ENCODE measurements around the gene TCEANC2.
"Not testable (repeated sequence)": the region's sequence is repeated elsewhere in the genome, so short reads cannot be mapped to it uniquely, and the experiment has no call there.

TCEANC2 gene

GRCh38 chr1:54012863-54013262 is 40.5 kb upstream of the TCEANC2 start:
- WGBS, 2 experiments (ENCODE audit: insufficient coverage in 2 of 2) = 84 to 86% methylated on average over 4 to 5 of the region's 8 CpGs
- Histone ChIP-seq H3K4me3 (ENCODE audit: extremely low read depth, insufficient read depth, low read length, poor library complexity, severe bottlenecking) (no peak overlapping the region), H3K36me3 (ENCODE audit: control insufficient read depth, insufficient read depth, low read length) (no peaks in the 10 kb centered on the region), H3K27ac (ENCODE audit: low read depth, low read length, severe bottlenecking) (no peak overlapping the region), H3K9me3 (ENCODE audit: control insufficient read depth, low read length) (no peaks in the 10 kb centered on the region), H3K4me1 (ENCODE audit: control insufficient read depth, insufficient read depth, low read length, poor library complexity, severe bottlenecking) (no peaks in the 10 kb centered on the region)

GRCh38 chr1:54013393-54014008 is 39.9 kb upstream of the TCEANC2 start:
- Histone ChIP-seq H3K4me3 (ENCODE audit: extremely low read depth, insufficient read depth, low read length, poor library complexity, severe bottlenecking) (no peak overlapping the region), H3K36me3 (ENCODE audit: control insufficient read depth, insufficient read depth, low read length) (no peaks in the 10 kb centered on the region), H3K27ac (ENCODE audit: low read depth, low read length, severe bottlenecking) (no peak overlapping the region), H3K9me3 (ENCODE audit: control insufficient read depth, low read length) (no peaks in the 10 kb centered on the region), H3K4me1 (ENCODE audit: control insufficient read depth, insufficient read depth, low read length, poor library complexity, severe bottlenecking) (no peaks in the 10 kb centered on the region)
- 80 to 96% methylated on average over 4 to 8 of the region's 8 CpGs for WGBS, 2 experiments (ENCODE audit: insufficient coverage in 2 of 2)

- H3K4me1 ChIP-seq (ENCODE audit: control insufficient read depth, insufficient read depth, low read length, poor library complexity, severe bottlenecking) = no peaks in the 10 kb centered on the region
- H3K27ac ChIP-seq (ENCODE audit: low read depth, low read length, severe bottlenecking) = no peak overlapping the region
- no peak overlapping the region for H3K4me3 ChIP-seq (ENCODE audit: extremely low read depth, insufficient read depth, low read length, poor library complexity, severe bottlenecking)
- H3K36me3 ChIP-seq (ENCODE audit: control insufficient read depth, insufficient read depth, low read length) = no peaks in the 10 kb centered on the region
- WGBS, 2 experiments (ENCODE audit: insufficient coverage in 2 of 2) = 67 to 70% methylated on average over 1 to 16 of the region's 17 CpGs
- no peaks in the 10 kb centered on the region for H3K9me3 ChIP-seq (ENCODE audit: control insufficient read depth, low read length)
Measured at GRCh38 chr1:54014009-54014629, 39.3 kb upstream of the TCEANC2 start.

- Histone ChIP-seq H3K4me1 (ENCODE audit: control insufficient read depth, insufficient read depth, low read length, poor library complexity, severe bottlenecking) (no peaks in the 10 kb centered on the region), H3K36me3 (ENCODE audit: control insufficient read depth, insufficient read depth, low read length) (no peaks in the 10 kb centered on the region), H3K27ac (ENCODE audit: low read depth, low read length, severe bottlenecking) (no peak overlapping the region), H3K4me3 (ENCODE audit: extremely low read depth, insufficient read depth, low read length, poor library complexity, severe bottlenecking) (no peak overlapping the region), H3K9me3 (ENCODE audit: control insufficient read depth, low read length) (no peaks in the 10 kb centered on the region)
- WGBS, 2 experiments (ENCODE audit: insufficient coverage in 2 of 2) = 60 to 69% methylated on average over 6 to 7 of the region's 8 CpGs
Measured at GRCh38 chr1:54016343-54017282, 36.8 kb upstream of the TCEANC2 start.

GRCh38 chr1:54017979-54018378 is 35.4 kb upstream of the TCEANC2 start, which contains the start of gene LDLRAD1:
LDLRAD1 (minus strand) TSS chr1:54018186; CDS start chr1:54018112, 74 bp downstream.
- H3K36me3 ChIP-seq (ENCODE audit: control insufficient read depth, insufficient read depth, low read length) = no peaks in the 10 kb centered on the region
- H3K27ac ChIP-seq (ENCODE audit: low read depth, low read length, severe bottlenecking) = no peak within 1 kb of the TSS
- no peak within 1 kb of the TSS for H3K4me3 ChIP-seq (ENCODE audit: extremely low read depth, insufficient read depth, low read length, poor library complexity, severe bottlenecking)
- H3K9me3 ChIP-seq (ENCODE audit: control insufficient read depth, low read length) = no peaks in the 10 kb centered on the region
- WGBS, 2 experiments (ENCODE audit: insufficient coverage in 2 of 2) = 47 to 60% methylated on average over 2 to 4 of the region's 6 CpGs
- no peaks in the 10 kb centered on the region for H3K4me1 ChIP-seq (ENCODE audit: control insufficient read depth, insufficient read depth, low read length, poor library complexity, severe bottlenecking)

GRCh38 chr1:54018635-54019034 is 34.8 kb upstream of the TCEANC2 start:
- Histone ChIP-seq H3K36me3 (ENCODE audit: control insufficient read depth, insufficient read depth, low read length) (no peaks in the 10 kb centered on the region), H3K4me1 (ENCODE audit: control insufficient read depth, insufficient read depth, low read length, poor library complexity, severe bottlenecking) (no peaks in the 10 kb centered on the region), H3K27ac (ENCODE audit: low read depth, low read length, severe bottlenecking) (no peak overlapping the region), H3K4me3 (ENCODE audit: extremely low read depth, insufficient read depth, low read length, poor library complexity, severe bottlenecking) (no peak overlapping the region), H3K9me3 (ENCODE audit: control insufficient read depth, low read length) (no peaks in the 10 kb centered on the region)
- 97 to 100% methylated on average over 2 to 3 of the region's 5 CpGs for WGBS, 2 experiments (ENCODE audit: insufficient coverage in 2 of 2)

GRCh38 chr1:54019562-54020176 is 33.7 kb upstream of the TCEANC2 start:
- WGBS, 2 experiments (ENCODE audit: insufficient coverage in 2 of 2) = 89 to 90% methylated on average over 9 of the region's 10 CpGs

GRCh38 chr1:54024358-54024757 is 29.1 kb upstream of the TCEANC2 start:
- H3K9me3 ChIP-seq (ENCODE audit: control insufficient read depth, low read length) = no peaks in the 10 kb centered on the region
- peaks cover 10% of the 10 kb centered on the region for H3K4me1 ChIP-seq (ENCODE audit: control insufficient read depth, insufficient read depth, low read length, poor library complexity, severe bottlenecking)
- H3K36me3 ChIP-seq (ENCODE audit: control insufficient read depth, insufficient read depth, low read length) = no peaks in the 10 kb centered on the region
- 88 to 100% methylated on average over 1 of the region's 2 CpGs for WGBS, 2 experiments (ENCODE audit: insufficient coverage in 2 of 2)
- no peak overlapping the region for H3K27ac ChIP-seq (ENCODE audit: low read depth, low read length, severe bottlenecking)
- H3K4me3 ChIP-seq (ENCODE audit: extremely low read depth, insufficient read depth, low read length, poor library complexity, severe bottlenecking) = no peak overlapping the region

More at GRCh38 chr1:54019562-54020176, 33.7 kb upstream of the TCEANC2 start:
- not testable (repeated sequence) for H3K27ac ChIP-seq (ENCODE audit: low read depth, low read length, severe bottlenecking); H3K4me1 ChIP-seq (ENCODE audit: control insufficient read depth, insufficient read depth, low read length, poor library complexity, severe bottlenecking); H3K9me3 ChIP-seq (ENCODE audit: control insufficient read depth, low read length); H3K4me3 ChIP-seq (ENCODE audit: extremely low read depth, insufficient read depth, low read length, poor library complexity, severe bottlenecking); H3K36me3 ChIP-seq (ENCODE audit: control insufficient read depth, insufficient read depth, low read length)

- no CpG with 5 or more reads among the region's 1 CpG for WGBS, 2 experiments (ENCODE audit: insufficient coverage in 2 of 2)
- not testable (repeated sequence) for H3K27ac ChIP-seq (ENCODE audit: low read depth, low read length, severe bottlenecking)
Measured at GRCh38 chr1:54024811-54025210, 28.6 kb upstream of the TCEANC2 start.

GRCh38 chr1:54027848-54028247 is 25.6 kb upstream of the TCEANC2 start:
- H3K4me1 ChIP-seq (ENCODE audit: control insufficient read depth, insufficient read depth, low read length, poor library complexity, severe bottlenecking) = peaks cover 10% of the 10 kb centered on the region
- no peak overlapping the region for H3K27ac ChIP-seq (ENCODE audit: low read depth, low read length, severe bottlenecking)
- no peaks in the 10 kb centered on the region for H3K9me3 ChIP-seq (ENCODE audit: control insufficient read depth, low read length)
- no peak overlapping the region for H3K4me3 ChIP-seq (ENCODE audit: extremely low read depth, insufficient read depth, low read length, poor library complexity, severe bottlenecking)
- 94% methylated on average over 4 of the region's 5 CpGs for WGBS, 2 experiments (ENCODE audit: insufficient coverage in 2 of 2)
- H3K36me3 ChIP-seq (ENCODE audit: control insufficient read depth, insufficient read depth, low read length) = peaks cover 22% of the 10 kb centered on the region

More at GRCh38 chr1:54024811-54025210, 28.6 kb upstream of the TCEANC2 start:
- not testable (repeated sequence) for H3K4me3 ChIP-seq (ENCODE audit: extremely low read depth, insufficient read depth, low read length, poor library complexity, severe bottlenecking); H3K4me1 ChIP-seq (ENCODE audit: control insufficient read depth, insufficient read depth, low read length, poor library complexity, severe bottlenecking); H3K36me3 ChIP-seq (ENCODE audit: control insufficient read depth, insufficient read depth, low read length); H3K9me3 ChIP-seq (ENCODE audit: control insufficient read depth, low read length)

All from mesodermal cell (in vitro differentiated cells).